CD14-positive monocyte (primary cell): ENCODE measurements around the gene ADORA2B. TPM values are rescaled to one million over a fixed set of nuclear protein-coding genes. Genes with fewer than 3 reads are reported as not detected.

ENCODE experiments used
- DNase-seq, 3 donors: peaks; one replicate each; pipeline ENCODE4 v3.0.0-alpha.2; 2011 to 2022
- H2AFZ ChIP-seq: 2 replicates; pipeline ENCODE4 v1.6.0; 2012; ENCODE audit warnings: mild to moderate bottlenecking, low read depth, low read length, inconsistent platforms; ENCODE audit not compliant: insufficient read depth, poor library complexity, severe bottlenecking
- H3K27ac ChIP-seq, 2 donors: 1 replicate in 1 of 2; 2 replicates in 1 of 2; pipeline ENCODE4 v1.5.1; 2012 to 2013; ENCODE audit warnings: low read length in 2 of 2, control low read depth in 1 of 2, inconsistent platforms in 1 of 2, low read depth in 1 of 2, mild to moderate bottlenecking in 1 of 2
- H3K27me3 ChIP-seq, 2 donors: one replicate each; pipeline versions ENCODE4 v1.6.0 to v1.6.1; 2011 to 2013; ENCODE audit warnings: low read length in 2 of 2; ENCODE audit not compliant: control insufficient read depth in 2 of 2, insufficient read depth in 2 of 2
- H3K36me3 ChIP-seq, 2 donors: replicated peaks in 1 of 2; 1 replicate in 1 of 2; 2 replicates in 1 of 2; pipeline versions ENCODE4 v1.5.1 to v1.6.1; 2012 to 2013; ENCODE audit warnings: low read length in 2 of 2, control low read depth in 1 of 2, inconsistent platforms in 1 of 2, mild to moderate bottlenecking in 1 of 2; ENCODE audit not compliant: insufficient read depth in 2 of 2, control insufficient read depth in 1 of 2
- H3K4me1 ChIP-seq, 2 donors: 1 replicate in 1 of 2; 2 replicates in 1 of 2; pipeline versions ENCODE4 v1.5.1 to v1.6.1; 2012 to 2013; ENCODE audit warnings: low read length in 2 of 2, control low read depth in 1 of 2, inconsistent platforms in 1 of 2, mild to moderate bottlenecking in 1 of 2, moderate library complexity in 1 of 2; ENCODE audit not compliant: insufficient read depth in 2 of 2, control insufficient read depth in 1 of 2
- H3K4me2 ChIP-seq: replicated peaks from 2 replicates; pipeline ENCODE3; 2012; ENCODE audit warnings: low read length, moderate library complexity, mild to moderate bottlenecking; ENCODE audit not compliant: poor library complexity, severe bottlenecking; ENCODE audit errors: extremely low read depth
- H3K4me3 ChIP-seq, 3 experiments: fragments of 200-600 bp in 1 of 3; sonication (generic) in 1 of 3; replicated peaks in 1 of 3; 1 replicate in 2 of 3; 2 replicates in 1 of 3; pipeline ENCODE4 v1.5.1; 2011 to 2013; ENCODE audit warnings: low read length in 3 of 3, mild to moderate bottlenecking in 3 of 3, control low read depth in 2 of 3, low read depth in 2 of 3, inconsistent platforms in 1 of 3, moderate library complexity in 1 of 3
- H3K79me2 ChIP-seq: 2 replicates; pipeline ENCODE4 v1.6.0; 2012; ENCODE audit warnings: mild to moderate bottlenecking, control low read depth, inconsistent platforms, low read length, moderate library complexity; ENCODE audit not compliant: insufficient read depth
- H3K9ac ChIP-seq: 2 replicates; pipeline ENCODE4 v1.6.0; 2017; ENCODE audit warnings: low read length, mild to moderate bottlenecking; ENCODE audit not compliant: insufficient read depth, poor library complexity, severe bottlenecking
- H3K9me3 ChIP-seq, 2 donors: replicated peaks in 1 of 2; 1 replicate in 1 of 2; 2 replicates in 1 of 2; pipeline versions ENCODE4 v1.5.1 to v1.6.1; 2012 to 2013; ENCODE audit warnings: low read length in 2 of 2, control low read depth in 1 of 2; ENCODE audit not compliant: control insufficient read depth in 1 of 2, insufficient read depth in 1 of 2
- H4K20me1 ChIP-seq: 2 replicates; pipeline ENCODE4 v1.6.0; 2012; ENCODE audit warnings: mild to moderate bottlenecking, low read length, control low read depth, moderate library complexity; ENCODE audit not compliant: insufficient read depth
- H3K27ac Mint-ChIP-seq, 7 donors: one replicate each; pipeline ENCODE4 v1.8.0; 2020; ENCODE audit warnings: mild to moderate bottlenecking in 7 of 7, mixed read lengths in 7 of 7, moderate library complexity in 6 of 7, inconsistent platforms in 2 of 7
- H3K27me3 Mint-ChIP-seq, 3 donors: one replicate each; pipeline ENCODE4 v1.8.0; 2021 to 2022; ENCODE audit warnings: low read depth in 3 of 3, mild to moderate bottlenecking in 3 of 3, mixed read lengths in 3 of 3, moderate library complexity in 3 of 3, inconsistent platforms in 1 of 3
- H3K36me3 Mint-ChIP-seq, 2 donors: one replicate each; pipeline ENCODE4 v1.8.0; 2020; ENCODE audit warnings: mixed read lengths in 2 of 2, inconsistent platforms in 1 of 2, mild to moderate bottlenecking in 1 of 2
- H3K4me1 Mint-ChIP-seq: one replicate; pipeline ENCODE4 v1.8.0; 2020; ENCODE audit warnings: mild to moderate bottlenecking, mixed read lengths
- H3K4me3 Mint-ChIP-seq, 2 donors: one replicate each; pipeline ENCODE4 v1.8.0; 2020; ENCODE audit warnings: mild to moderate bottlenecking in 2 of 2, mixed read lengths in 2 of 2, moderate library complexity in 1 of 2
- H3K9me3 Mint-ChIP-seq, 7 donors: one replicate each; pipeline ENCODE4 v1.8.0; 2020 to 2022; ENCODE audit warnings: mixed read lengths in 7 of 7, mild to moderate bottlenecking in 6 of 7, moderate library complexity in 6 of 7, inconsistent platforms in 2 of 7
- WGBS: methylation state at CpG from one replicate; pipeline ENCODE4 v1.1.5; 2013; ENCODE audit warnings: missing lambda C conversion rate; ENCODE audit not compliant: insufficient coverage; 5-methylcytosine and 5-hydroxymethylcytosine counted together
- intact Hi-C, 2 donors: fragments of 100-400 bp; cut with micrococcal nuclease; formaldehyde crosslinking; loops; one replicate each; pipeline versions ENCODE4 v1.15.0 to v1.15.1; 2023
- polyA plus RNA-seq, 3 donors: library from polyadenylated mRNA; depleted of rRNA in 1 of 3; unstranded in 2 of 3; stranded (reverse) in 1 of 3; fragments of 300-500 nt in 2 of 3; fragments of >200 nt in 1 of 3; fragmentation: Illumina TruSeq in 2 of 3; gene quantifications; 1 replicate in 2 of 3; 2 replicates in 1 of 3; pipeline ENCODE4 v1.2.3, GENCODE V29; 2012 to 2021
- TF ChIP-seq, protein P1 (sequence below): fragments of 200-600 bp; IDR thresholded peaks from one replicate; pipeline ENCODE4 v1.8.0; 2022; ENCODE audit warnings: antibody characterized with exemption, mild to moderate bottlenecking

The ADORA2B gene
- polyA plus RNA-seq, 3 donors: 2.0 to 6.4 (median 4.4) TPM

DNA sequence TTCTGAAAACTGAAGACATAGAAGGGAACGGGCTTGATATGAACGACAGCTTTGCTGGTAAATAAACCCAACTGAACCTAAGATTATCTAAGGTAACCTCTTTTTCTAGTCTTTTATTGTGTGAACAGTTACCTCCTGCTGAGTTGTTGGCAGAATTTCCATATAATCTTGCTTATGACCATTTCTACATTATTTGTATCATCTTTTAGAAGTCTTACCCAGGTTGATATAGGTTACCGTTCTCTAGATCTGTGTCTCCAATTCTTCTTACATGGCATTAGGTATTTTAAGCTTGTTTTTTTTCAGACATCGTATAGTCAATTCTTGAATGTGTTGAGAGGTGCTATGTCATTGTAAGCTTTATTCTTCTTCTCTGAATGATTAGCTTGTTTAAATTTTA lies 79.0 kb downstream of the ADORA2B start:
- no peak overlapping the region for H3K4me2 ChIP-seq
- H3K27me3 ChIP-seq: no peaks in the 10 kb centered on the region
- intact Hi-C loops: no loop called here
- peaks cover 5% of the 10 kb centered on the region for H3K4me1 Mint-ChIP-seq
- H3K4me3 ChIP-seq: no peak overlapping the region
- H3K9ac ChIP-seq: no peak overlapping the region
- TF ChIP-seq, protein P1, sequence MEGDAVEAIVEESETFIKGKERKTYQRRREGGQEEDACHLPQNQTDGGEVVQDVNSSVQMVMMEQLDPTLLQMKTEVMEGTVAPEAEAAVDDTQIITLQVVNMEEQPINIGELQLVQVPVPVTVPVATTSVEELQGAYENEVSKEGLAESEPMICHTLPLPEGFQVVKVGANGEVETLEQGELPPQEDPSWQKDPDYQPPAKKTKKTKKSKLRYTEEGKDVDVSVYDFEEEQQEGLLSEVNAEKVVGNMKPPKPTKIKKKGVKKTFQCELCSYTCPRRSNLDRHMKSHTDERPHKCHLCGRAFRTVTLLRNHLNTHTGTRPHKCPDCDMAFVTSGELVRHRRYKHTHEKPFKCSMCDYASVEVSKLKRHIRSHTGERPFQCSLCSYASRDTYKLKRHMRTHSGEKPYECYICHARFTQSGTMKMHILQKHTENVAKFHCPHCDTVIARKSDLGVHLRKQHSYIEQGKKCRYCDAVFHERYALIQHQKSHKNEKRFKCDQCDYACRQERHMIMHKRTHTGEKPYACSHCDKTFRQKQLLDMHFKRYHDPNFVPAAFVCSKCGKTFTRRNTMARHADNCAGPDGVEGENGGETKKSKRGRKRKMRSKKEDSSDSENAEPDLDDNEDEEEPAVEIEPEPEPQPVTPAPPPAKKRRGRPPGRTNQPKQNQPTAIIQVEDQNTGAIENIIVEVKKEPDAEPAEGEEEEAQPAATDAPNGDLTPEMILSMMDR: no peak
- no peak overlapping the region for H2AFZ ChIP-seq
- H3K79me2 ChIP-seq: peaks cover 14% of the 10 kb centered on the region
- no peak overlapping the region for H3K4me3 Mint-ChIP-seq
- WGBS: no CpG with 5 or more reads among the region's 4 CpGs
- H3K27ac ChIP-seq: no peak overlapping the region
- H3K27me3 Mint-ChIP-seq: no peaks in the 10 kb centered on the region
- peak overlapping the region in 1 of 7 donors; percentile 10 for H3K27ac Mint-ChIP-seq
- no peaks in the 10 kb centered on the region for H3K9me3 Mint-ChIP-seq
- H3K4me1 ChIP-seq: no peaks in the 10 kb centered on the region
- DNase-seq: no peak
- no peaks in the 10 kb centered on the region for H3K9me3 ChIP-seq
- H4K20me1 ChIP-seq: peaks cover 18% of the 10 kb centered on the region
- peaks cover 63 to 93% of the 10 kb centered on the region in 2 donors for H3K36me3 ChIP-seq
- peaks cover 68 to 81% of the 10 kb centered on the region in 2 donors for H3K36me3 Mint-ChIP-seq

DNA sequence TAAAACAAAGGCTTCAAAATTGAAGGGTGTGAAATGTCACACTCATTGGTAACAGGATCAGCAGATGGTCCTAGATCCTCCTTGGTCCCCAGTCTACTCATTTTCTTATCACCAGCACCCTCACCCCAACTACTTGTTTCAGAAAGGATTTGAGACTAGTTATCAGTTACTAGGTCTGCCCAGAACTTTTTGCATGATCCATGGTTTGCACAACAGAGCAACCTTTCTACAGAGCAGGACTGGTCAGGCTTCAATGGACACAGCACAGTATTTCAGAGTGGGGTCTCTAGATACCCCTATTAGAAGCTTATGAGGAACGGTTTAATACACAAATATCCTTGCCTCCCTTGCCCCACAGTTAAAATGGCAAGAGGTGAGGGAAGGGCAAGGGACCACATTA lies 80.3 kb downstream of the ADORA2B start:
- peaks cover 18% of the 10 kb centered on the region for H4K20me1 ChIP-seq
- H3K4me1 ChIP-seq: no peaks in the 10 kb centered on the region
- DNase-seq: no peak
- Mint-ChIP-seq H3K4me1 (peaks cover 5% of the 10 kb centered on the region), H3K27ac (peak overlapping the region in 1 of 7 donors; percentile 28), H3K27me3 (no peaks in the 10 kb centered on the region), H3K9me3 (no peaks in the 10 kb centered on the region), H3K36me3 (peaks cover 78 to 86% of the 10 kb centered on the region in 2 donors), H3K4me3 (no peak overlapping the region)
- H3K9ac ChIP-seq: no peak overlapping the region
- H3K27me3 ChIP-seq: no peaks in the 10 kb centered on the region
- no peak overlapping the region for H3K4me3 ChIP-seq
- H3K4me2 ChIP-seq: no peak overlapping the region
- no peaks in the 10 kb centered on the region for H3K9me3 ChIP-seq
- H3K27ac ChIP-seq: no peak overlapping the region
- TF ChIP-seq, protein P1: no peak
- peaks cover 9% of the 10 kb centered on the region for H3K79me2 ChIP-seq
- intact Hi-C loops: loop anchor here in 1 of 2 donors (1.0 kb wide), 1 partner anchor 20 kb away; no protein-coding TSS in a partner anchor
- no peak overlapping the region for H2AFZ ChIP-seq
- H3K36me3 ChIP-seq: peaks cover 76 to 95% of the 10 kb centered on the region in 2 donors
- WGBS: no CpG with 5 or more reads among the region's 1 CpG

Other genes starting within 250 kb of the ADORA2B start
- gene ZNF286A, start 245.4 kb upstream of the ADORA2B start, polyA plus RNA-seq: 1 to 10 TPM; 2.3 to 3.2 (median 2.9) TPM
- gene TBC1D26, start 212.8 kb upstream of the ADORA2B start, polyA plus RNA-seq: under 1 TPM in 1 of 3 donors, not detected in 2; 0.03 TPM
- 10 to 100 TPM; 43.1 to 70.1 (median 67.1) TPM for gene ZSWIM7, start 54.6 kb downstream of the ADORA2B start, polyA plus RNA-seq
- 10 to 100 TPM in 2 of 3 donors, 1 to 10 TPM in 1; 7.6 to 22.2 (median 20.6) TPM for gene TTC19, start 54.7 kb downstream of the ADORA2B start, polyA plus RNA-seq